RWPE2 (cell line): ENCODE results near the gene PLXNB3.

Experiments used
- ATAC-seq: fragments of 200-7000 bp; cut with Tn5 transposase; 3 replicates; pipeline ENCODE4 v1.9.1; 2021; ENCODE audit warnings: low read depth
- DNase-seq: peaks from one replicate; pipeline ENCODE4 v3.0.0-alpha.2; 2020; ENCODE audit warnings: low spot score
- H3K27ac ChIP-seq: fragments of 450-650 bp; 2 replicates; pipeline ENCODE4 v1.5.1; 2017; ENCODE audit warnings: mild to moderate bottlenecking; ENCODE audit not compliant: poor library complexity, severe bottlenecking
- H3K27me3 ChIP-seq: fragments of 250-450 bp; sonication (Bioruptor Pico); 2 replicates; pipeline ENCODE4 v1.5.1; 2021; ENCODE audit warnings: mild to moderate bottlenecking, moderate library complexity; ENCODE audit not compliant: insufficient read depth, poor library complexity, severe bottlenecking
- H3K36me3 ChIP-seq: fragments of 250-450 bp; sonication (Bioruptor Pico); 2 replicates; pipeline ENCODE4 v1.5.1; 2020; ENCODE audit warnings: low read depth, mild to moderate bottlenecking, moderate library complexity
- H3K4me1 ChIP-seq: fragments of 250-450 bp; sonication (Bioruptor Pico); 2 replicates; pipeline ENCODE4 v1.5.1; 2021; ENCODE audit warnings: mild to moderate bottlenecking, moderate library complexity; ENCODE audit not compliant: insufficient read depth, poor library complexity, severe bottlenecking
- H3K4me3 ChIP-seq: fragments of 250-450 bp; sonication (Bioruptor Pico); 2 replicates; pipeline ENCODE4 v1.5.1; 2021; ENCODE audit warnings: mild to moderate bottlenecking, moderate library complexity; ENCODE audit not compliant: severe bottlenecking
- H3K9me3 ChIP-seq: fragments of 250-450 bp; sonication (Bioruptor Pico); 2 replicates; pipeline ENCODE4 v1.5.1; 2021; ENCODE audit warnings: mild to moderate bottlenecking, moderate library complexity; ENCODE audit not compliant: severe bottlenecking
- CTCF ChIP-seq: fragments of 450-650 bp; IDR thresholded peaks from one replicate; pipeline ENCODE4 v1.5.1; 2017; ENCODE audit warnings: mild to moderate bottlenecking, moderate library complexity; ENCODE audit not compliant: poor library complexity, severe bottlenecking

The PLXNB3 gene

GRCh38 chrX:153818571-153819383, 54.7 kb downstream of the PLXNB3 start:
- no peaks in the 10 kb centered on the region for H3K27me3 ChIP-seq
- no peak for TF ChIP-seq CTCF
- no peaks in the 10 kb centered on the region for H3K4me1 ChIP-seq
- H3K36me3 ChIP-seq, result no peaks in the 10 kb centered on the region
- peak; percentile 37 for DNase-seq
- H3K4me3 ChIP-seq, result peak overlapping the region; percentile 33
- no peaks in the 10 kb centered on the region for H3K9me3 ChIP-seq
- no peak overlapping the region for H3K27ac ChIP-seq
- peak; percentile 88 for ATAC-seq

GRCh38 chrX:153819384-153820040, 55.5 kb downstream of the PLXNB3 start:
- DNase-seq, result no peak
- no peak overlapping the region for H3K27ac ChIP-seq
- no peak for TF ChIP-seq CTCF
- H3K9me3 ChIP-seq, result no peaks in the 10 kb centered on the region
- H3K27me3 ChIP-seq, result no peaks in the 10 kb centered on the region
- H3K4me3 ChIP-seq, result peak overlapping the region; percentile 33
- H3K4me1 ChIP-seq, result no peaks in the 10 kb centered on the region
- ATAC-seq, result peak; percentile 47; the same call in 2 of the 3 replicates
- H3K36me3 ChIP-seq, result no peaks in the 10 kb centered on the region

- H3K36me3 ChIP-seq, result no peaks in the 10 kb centered on the region
- no peaks in the 10 kb centered on the region for H3K4me1 ChIP-seq
- H3K27me3 ChIP-seq, result no peaks in the 10 kb centered on the region
- DNase-seq (no peak), ATAC-seq (no peak)
- H3K9me3 ChIP-seq, result no peaks in the 10 kb centered on the region
- H3K4me3 ChIP-seq, result no peak overlapping the region
- H3K27ac ChIP-seq, result no peak overlapping the region
- no peak for TF ChIP-seq CTCF
Observed at GRCh38 chrX:153820601-153821000, 56.6 kb downstream of the PLXNB3 start.

GRCh38 chrX:153821066-153821465, 57.0 kb downstream of the PLXNB3 start:
- Histone ChIP-seq H3K9me3 (no peaks in the 10 kb centered on the region), H3K4me1 (no peaks in the 10 kb centered on the region), H3K27me3 (no peaks in the 10 kb centered on the region), H3K36me3 (no peaks in the 10 kb centered on the region), H3K4me3 (no peak overlapping the region), H3K27ac (no peak overlapping the region)
- TF ChIP-seq CTCF, result no peak
- ATAC-seq, result no peak
- no peak for DNase-seq

- TF ChIP-seq CTCF, result no peak
- Histone ChIP-seq H3K9me3 (no peaks in the 10 kb centered on the region), H3K27me3 (peaks cover 7% of the 10 kb centered on the region), H3K36me3 (no peaks in the 10 kb centered on the region), H3K27ac (no peak overlapping the region), H3K4me1 (no peaks in the 10 kb centered on the region), H3K4me3 (no peak overlapping the region)
- no peak for DNase-seq
- no peak for ATAC-seq
Observed at GRCh38 chrX:153824348-153824747, 60.3 kb downstream of the PLXNB3 start.
